ENCODE results near the gene MYH7B.

- TF ChIP-seq ATF3 (IDR thresholded peaks at IDR 0.05) (no peak), CTCF (IDR thresholded peaks at IDR 0.05 in 2 of 3, conservative IDR thresholded peaks at IDR 0.05 in 1 of 3; ENCODE audit: borderline replicate concordance in 1 of 3, insufficient read depth in 1 of 3, low read depth in 2 of 3, low read length in 2 of 3) (no peak)
Measured at GRCh38 chr20:34926581-34926980, 29.1 kb upstream of the MYH7B start.
